Measurements from ENCODE around the gene INCA1.
A peak's percentile ranks its signal among the peaks of the same experiment; 100 is the strongest.

Gene INCA1

DNA sequence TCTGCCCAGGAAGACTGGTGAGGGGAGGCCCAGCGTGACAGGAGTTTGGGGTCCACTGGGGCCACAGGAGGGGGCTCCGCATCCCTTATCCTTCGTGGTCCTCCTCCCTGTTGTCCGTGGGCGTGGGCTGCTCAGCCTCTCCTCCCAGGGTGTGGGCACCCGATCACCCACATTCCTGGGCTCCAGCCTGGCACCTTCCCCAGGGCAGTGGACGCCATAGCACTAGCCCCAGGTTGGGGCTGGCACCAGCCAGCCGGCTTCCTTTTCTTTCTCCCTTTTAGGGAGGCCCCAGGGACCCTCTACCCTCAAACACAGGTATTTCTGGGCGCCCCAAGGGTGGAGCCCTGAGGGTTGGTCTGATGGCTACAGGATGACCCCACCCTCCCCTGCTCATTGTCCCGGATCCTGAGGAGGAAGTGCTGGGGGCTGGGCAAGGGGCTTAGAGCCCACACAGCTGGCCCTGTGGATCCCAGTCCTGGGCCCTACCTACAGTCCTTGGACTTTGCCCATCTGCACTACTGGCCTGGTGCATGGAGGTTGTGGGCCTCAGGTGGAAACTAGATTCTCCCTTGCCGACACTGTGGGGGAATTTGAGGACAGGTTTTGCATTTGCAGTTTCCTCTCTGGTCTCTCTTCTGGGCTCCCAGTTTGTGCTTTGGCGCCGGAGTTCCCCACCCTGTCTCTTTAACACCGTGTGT lies 1.6 kb upstream of the INCA1 start:
- Histone ChIP-seq H3K4me1 (ENCODE audit: insufficient read depth, low read length, severe bottlenecking) (peaks cover 21% of the 10 kb centered on the region), H4K20me1 (ENCODE audit: insufficient read depth, low read length) (no peaks in the 10 kb centered on the region), H3K27ac (ENCODE audit: low read depth, low read length, poor library complexity, severe bottlenecking) (peak overlapping the region; percentile 27)

GRCh38 chr17:4998027-4998731 lies 857 bp upstream of the INCA1 start:
- H2AFZ ChIP-seq (ENCODE audit: low read length), result no peak overlapping the region
- no peaks in the 10 kb centered on the region for H4K20me1 ChIP-seq (ENCODE audit: insufficient read depth, low read length)
- H3K79me2 ChIP-seq (ENCODE audit: insufficient read depth, low read length), result no peaks in the 10 kb centered on the region
- H3K9ac ChIP-seq (ENCODE audit: low read length), result peak overlapping the region; percentile 96
- H3K27me3 ChIP-seq (ENCODE audit: insufficient read depth, low read length), result no peaks in the 10 kb centered on the region
- H3K4me3 ChIP-seq (ENCODE audit: low read depth, low read length, poor library complexity, severe bottlenecking), result peak overlapping the region; percentile 96
- no peaks in the 10 kb centered on the region for H3F3A ChIP-seq (ENCODE audit: insufficient read depth, low read length)
- H3K9me3 ChIP-seq (ENCODE audit: low read length), result no peaks in the 10 kb centered on the region
- H3K4me2 ChIP-seq (ENCODE audit: low read length), result peak overlapping the region; percentile 93
- TF ChIP-seq EZH2 (IDR thresholded peaks at IDR 0.05; ENCODE audit: borderline replicate concordance, low read length), result no peak
- peaks cover 9% of the 10 kb centered on the region for H3K36me3 ChIP-seq (ENCODE audit: insufficient read depth, low read length)
- H3K4me1 ChIP-seq (ENCODE audit: insufficient read depth, low read length, severe bottlenecking), result peaks cover 21% of the 10 kb centered on the region
- no peaks in the 10 kb centered on the region for H3K9me2 ChIP-seq (ENCODE audit: low read depth, low read length)
- no peak overlapping the region for H3K27ac ChIP-seq (ENCODE audit: low read depth, low read length, poor library complexity, severe bottlenecking)

More for the DNA sequence above, 1.6 kb upstream of the INCA1 start:
- no peak for TF ChIP-seq EZH2 (IDR thresholded peaks at IDR 0.05; ENCODE audit: borderline replicate concordance, low read length)
- TF ChIP-seq, protein P1, sequence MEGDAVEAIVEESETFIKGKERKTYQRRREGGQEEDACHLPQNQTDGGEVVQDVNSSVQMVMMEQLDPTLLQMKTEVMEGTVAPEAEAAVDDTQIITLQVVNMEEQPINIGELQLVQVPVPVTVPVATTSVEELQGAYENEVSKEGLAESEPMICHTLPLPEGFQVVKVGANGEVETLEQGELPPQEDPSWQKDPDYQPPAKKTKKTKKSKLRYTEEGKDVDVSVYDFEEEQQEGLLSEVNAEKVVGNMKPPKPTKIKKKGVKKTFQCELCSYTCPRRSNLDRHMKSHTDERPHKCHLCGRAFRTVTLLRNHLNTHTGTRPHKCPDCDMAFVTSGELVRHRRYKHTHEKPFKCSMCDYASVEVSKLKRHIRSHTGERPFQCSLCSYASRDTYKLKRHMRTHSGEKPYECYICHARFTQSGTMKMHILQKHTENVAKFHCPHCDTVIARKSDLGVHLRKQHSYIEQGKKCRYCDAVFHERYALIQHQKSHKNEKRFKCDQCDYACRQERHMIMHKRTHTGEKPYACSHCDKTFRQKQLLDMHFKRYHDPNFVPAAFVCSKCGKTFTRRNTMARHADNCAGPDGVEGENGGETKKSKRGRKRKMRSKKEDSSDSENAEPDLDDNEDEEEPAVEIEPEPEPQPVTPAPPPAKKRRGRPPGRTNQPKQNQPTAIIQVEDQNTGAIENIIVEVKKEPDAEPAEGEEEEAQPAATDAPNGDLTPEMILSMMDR (IDR thresholded peaks at IDR 0.05; ENCODE audit: low read length), result no peak
- H3K4me2 ChIP-seq (ENCODE audit: low read length), result peak overlapping the region; percentile 93
- no peaks in the 10 kb centered on the region for H3K27me3 ChIP-seq (ENCODE audit: insufficient read depth, low read length)
- H3K36me3 ChIP-seq (ENCODE audit: insufficient read depth, low read length), result peaks cover 16% of the 10 kb centered on the region
- no peaks in the 10 kb centered on the region for H3K79me2 ChIP-seq (ENCODE audit: insufficient read depth, low read length)
- H3K9ac ChIP-seq (ENCODE audit: low read length), result peak overlapping the region; percentile 96
- no peak overlapping the region for H2AFZ ChIP-seq (ENCODE audit: low read length)
- H3F3A ChIP-seq (ENCODE audit: insufficient read depth, low read length), result no peaks in the 10 kb centered on the region
- no peaks in the 10 kb centered on the region for H3K9me2 ChIP-seq (ENCODE audit: low read depth, low read length)
- no peaks in the 10 kb centered on the region for H3K9me3 ChIP-seq (ENCODE audit: low read length)
- peak overlapping the region; percentile 96 for H3K4me3 ChIP-seq (ENCODE audit: low read depth, low read length, poor library complexity, severe bottlenecking)

DNA sequence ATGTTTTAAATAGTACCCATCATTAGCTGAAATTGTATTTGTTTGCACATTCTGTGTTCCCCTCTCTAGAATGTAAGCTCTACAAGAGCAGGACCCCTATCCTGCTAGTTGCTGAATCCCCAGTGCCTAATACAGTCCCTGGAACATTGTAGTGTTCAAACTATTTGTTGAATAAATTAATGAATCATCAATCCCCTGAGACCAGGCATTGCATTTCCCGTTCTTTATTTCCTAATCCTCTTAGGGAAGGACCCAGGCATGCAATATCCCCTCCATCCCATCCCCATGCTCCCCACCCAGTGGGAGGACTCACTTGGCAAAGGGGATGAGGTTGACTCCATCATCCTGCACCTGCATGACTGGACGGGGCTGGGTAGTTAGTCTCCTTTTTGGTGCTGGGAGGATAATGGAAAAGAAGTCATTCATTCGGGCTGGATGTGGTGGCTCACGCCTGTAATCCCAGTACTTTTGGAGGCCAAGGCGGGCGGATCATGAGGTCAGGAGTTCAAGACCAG lies 3.2 kb downstream of the INCA1 start:
- no peaks in the 10 kb centered on the region for H3K36me3 ChIP-seq (ENCODE audit: insufficient read depth, low read length)
- H3K4me2 ChIP-seq (ENCODE audit: low read length), result no peak overlapping the region
- peaks cover 16% of the 10 kb centered on the region for H3K4me1 ChIP-seq (ENCODE audit: insufficient read depth, low read length, severe bottlenecking)
- H3K27me3 ChIP-seq (ENCODE audit: insufficient read depth, low read length), result no peaks in the 10 kb centered on the region
- H3K9ac ChIP-seq (ENCODE audit: low read length), result no peak overlapping the region
- no peak overlapping the region for H2AFZ ChIP-seq (ENCODE audit: low read length)
- H3K27ac ChIP-seq (ENCODE audit: low read depth, low read length, poor library complexity, severe bottlenecking), result no peak overlapping the region
- H4K20me1 ChIP-seq (ENCODE audit: insufficient read depth, low read length), result no peaks in the 10 kb centered on the region
- H3K79me2 ChIP-seq (ENCODE audit: insufficient read depth, low read length), result no peaks in the 10 kb centered on the region
- no peak overlapping the region for H3K4me3 ChIP-seq (ENCODE audit: low read depth, low read length, poor library complexity, severe bottlenecking)
- TF ChIP-seq, protein P1 (IDR thresholded peaks at IDR 0.05; ENCODE audit: low read length), result no peak
- TF ChIP-seq EZH2 (IDR thresholded peaks at IDR 0.05; ENCODE audit: borderline replicate concordance, low read length), result no peak
- no peaks in the 10 kb centered on the region for H3K9me2 ChIP-seq (ENCODE audit: low read depth, low read length)
- 0 out of 2 replicates have a peak, but pooled peaks cover 4% of the 10 kb centered on the region for H3F3A ChIP-seq (ENCODE audit: insufficient read depth, low read length)
- no peaks in the 10 kb centered on the region for H3K9me3 ChIP-seq (ENCODE audit: low read length)
